ENCODE measurements around the gene CDK6. TPM values are rescaled to one million over a fixed set of nuclear protein-coding genes. Genes with fewer than 3 reads are reported as not detected.

Gene CDK6
- polyA plus RNA-seq, 1 donor = 45.7 TPM

DNA sequence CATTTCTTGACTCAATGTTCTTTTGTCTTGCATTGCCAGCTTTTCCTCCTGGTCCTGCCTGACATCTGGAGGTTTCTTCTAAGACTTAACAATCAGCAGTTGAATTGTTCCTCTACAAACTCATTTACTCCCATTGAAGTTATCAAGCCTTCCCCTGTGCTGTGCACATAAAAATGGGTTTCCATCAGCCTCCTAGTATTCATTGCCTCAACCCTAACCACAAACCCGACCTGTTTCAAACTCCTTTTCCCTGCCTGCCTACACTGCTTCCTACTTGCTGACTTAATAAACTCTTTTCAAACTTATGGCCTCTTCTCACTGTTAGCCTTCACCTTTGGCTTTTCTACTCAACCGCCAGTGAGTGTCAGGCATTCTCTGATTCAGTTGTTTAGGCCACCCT is 9.4 kb upstream of the CDK6 start:
- DNase-seq = no peak

GRCh38 chr7:92843781-92844180 is 7.4 kb upstream of the CDK6 start:
- no peak for DNase-seq

GRCh38 chr7:92843034-92843760 is 6.8 kb upstream of the CDK6 start:
- no peak for DNase-seq

DNA sequence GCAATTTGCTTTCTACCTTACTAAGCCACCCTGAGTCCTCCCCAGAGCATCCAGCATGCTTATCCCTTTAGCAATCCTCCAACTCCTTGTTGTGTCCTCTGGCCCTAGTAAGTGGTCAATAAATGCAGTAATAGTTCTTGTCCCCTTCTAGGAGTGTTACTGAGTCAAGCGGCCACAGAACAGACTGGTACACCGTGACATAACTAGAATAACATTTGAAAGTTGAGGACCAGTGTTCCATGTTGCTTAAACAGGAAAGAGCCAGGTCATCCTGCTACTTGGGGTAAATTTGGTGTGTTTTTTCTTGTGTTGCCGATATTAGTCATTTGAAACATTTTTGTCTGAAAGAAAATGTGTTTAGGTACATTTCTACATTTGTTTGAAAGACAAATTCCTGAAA is 4.8 kb upstream of the CDK6 start:
- no peak for DNase-seq

DNA sequence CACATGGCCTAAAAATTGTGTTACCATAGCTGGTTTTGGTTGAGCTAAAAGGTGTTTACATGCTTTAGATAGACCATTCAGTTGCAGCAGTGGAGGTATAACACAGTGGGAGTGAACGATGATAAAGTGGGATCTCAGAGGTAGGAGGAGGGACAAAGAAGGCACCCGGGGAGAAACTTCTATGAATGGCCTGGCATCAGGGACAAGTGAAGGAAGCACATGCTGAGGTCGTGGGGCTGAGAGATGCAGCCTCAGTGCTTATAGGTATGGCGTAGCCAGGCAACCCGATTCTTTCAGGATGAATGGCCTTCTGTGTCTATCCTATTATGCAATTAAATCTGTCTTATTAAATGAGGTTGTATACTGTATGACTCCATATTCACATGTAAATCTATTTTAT is 3.9 kb upstream of the CDK6 start:
- DNase-seq = no peak

DNA sequence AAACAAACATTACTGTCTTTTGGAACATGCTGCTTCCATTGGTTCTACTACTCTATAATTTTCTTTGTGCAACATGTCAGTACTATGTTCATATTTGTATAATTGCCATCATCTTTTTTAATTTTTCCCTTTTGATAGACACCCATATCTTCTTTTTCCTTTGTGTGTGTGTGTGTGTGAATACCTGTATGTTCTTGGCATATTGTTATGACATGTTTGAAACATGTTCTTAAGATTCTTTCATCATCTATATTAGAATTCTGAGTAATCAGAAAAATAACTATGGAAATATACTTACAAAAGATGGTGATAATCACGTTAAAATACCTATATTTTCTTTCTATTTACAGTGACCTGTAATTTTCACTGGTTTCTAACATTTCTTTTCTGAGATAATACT is 3.5 kb upstream of the CDK6 start:
- no peak for DNase-seq

- DNase-seq = no peak
These were observed 2.6 kb upstream of the CDK6 start for GRCh38 chr7:92838934-92839333.

DNA sequence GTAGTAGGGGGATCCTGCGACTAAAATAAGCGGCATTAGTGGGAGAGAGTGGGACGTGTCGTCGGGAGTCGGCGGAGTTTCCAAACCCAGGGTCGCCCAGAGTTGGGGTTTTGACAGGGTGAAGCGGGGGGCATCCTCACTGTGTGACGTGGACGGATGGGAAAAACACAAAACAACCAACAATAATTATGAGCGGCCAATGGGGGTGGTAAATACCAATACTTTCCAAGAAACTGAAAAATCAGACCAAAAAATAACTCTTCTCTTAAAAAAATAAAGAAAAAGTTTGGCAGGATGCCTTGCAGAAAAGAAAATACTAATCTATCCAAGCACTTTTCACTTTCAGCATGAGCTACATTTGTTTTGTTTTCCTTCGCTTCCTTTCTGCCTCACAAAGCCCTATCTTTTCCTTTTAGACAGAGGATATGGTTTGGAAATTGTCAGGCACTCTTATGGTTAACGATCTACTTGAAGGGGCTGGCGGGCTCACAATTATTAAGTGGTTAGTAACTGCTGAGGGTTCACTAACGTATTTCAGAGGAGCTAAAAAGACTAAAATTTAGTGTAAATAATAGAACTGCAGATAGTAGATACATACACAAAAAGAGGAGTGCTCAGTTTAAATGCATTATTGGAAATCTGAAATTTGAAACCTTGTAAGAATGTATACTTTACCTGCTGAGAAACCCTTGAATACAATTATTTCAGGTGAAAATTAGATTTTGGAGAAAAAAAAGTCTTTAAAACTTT is 802 bp upstream of the CDK6 start:
- peak; percentile 72 for DNase-seq

- peak; percentile 48 for DNase-seq
These were observed 403 bp downstream of the CDK6 start for GRCh38 chr7:92835851-92836488.

- DNase-seq = peak; percentile 81
These were observed 1.0 kb downstream of the CDK6 start for GRCh38 chr7:92835261-92835850.

GRCh38 chr7:92834507-92835260 is 1.7 kb downstream of the CDK6 start:
- DNase-seq = peak; percentile 46

DNA sequence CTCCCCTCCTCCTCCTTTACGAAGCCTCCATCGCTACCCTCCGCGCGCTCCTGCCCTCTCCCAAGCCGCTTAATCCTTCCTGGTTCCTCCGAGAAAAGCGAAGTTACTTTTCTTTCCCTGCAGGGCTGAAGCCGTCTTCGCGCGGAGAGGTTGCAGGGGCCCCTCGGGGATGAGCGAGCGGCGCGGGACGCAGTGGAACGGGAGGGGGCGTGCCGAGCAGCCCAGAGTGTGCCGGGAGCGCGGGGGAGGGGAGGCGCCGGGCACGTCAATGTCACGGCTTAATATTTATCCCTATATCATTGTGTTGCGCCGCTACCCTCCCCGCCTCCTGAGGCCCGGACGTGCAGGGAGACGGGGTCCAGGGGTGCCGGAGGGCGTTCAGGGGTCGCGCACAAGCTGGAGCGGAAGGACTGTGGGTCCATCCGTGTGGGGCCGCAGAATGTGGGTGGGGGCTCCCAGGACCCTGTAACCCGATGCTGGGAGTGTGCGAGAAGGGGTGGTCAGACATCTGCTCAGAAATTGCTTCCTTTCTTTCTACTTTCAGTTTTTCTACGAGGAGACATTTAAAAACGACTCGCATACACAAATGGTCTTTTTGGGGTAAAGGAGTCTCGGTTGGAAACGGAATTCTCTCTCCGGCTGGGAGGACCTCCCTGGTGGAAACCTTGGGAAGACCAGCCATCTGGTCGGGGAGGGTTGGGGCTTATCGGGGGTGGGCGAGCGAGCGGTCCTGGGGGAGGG is 2.4 kb downstream of the CDK6 start:
- peak; percentile 89 for DNase-seq

- peak; percentile 90 for DNase-seq
These were observed 3.2 kb downstream of the CDK6 start for GRCh38 chr7:92833024-92833765.

- DNase-seq = no peak
These were observed 3.8 kb downstream of the CDK6 start for GRCh38 chr7:92832534-92833023.

DNA sequence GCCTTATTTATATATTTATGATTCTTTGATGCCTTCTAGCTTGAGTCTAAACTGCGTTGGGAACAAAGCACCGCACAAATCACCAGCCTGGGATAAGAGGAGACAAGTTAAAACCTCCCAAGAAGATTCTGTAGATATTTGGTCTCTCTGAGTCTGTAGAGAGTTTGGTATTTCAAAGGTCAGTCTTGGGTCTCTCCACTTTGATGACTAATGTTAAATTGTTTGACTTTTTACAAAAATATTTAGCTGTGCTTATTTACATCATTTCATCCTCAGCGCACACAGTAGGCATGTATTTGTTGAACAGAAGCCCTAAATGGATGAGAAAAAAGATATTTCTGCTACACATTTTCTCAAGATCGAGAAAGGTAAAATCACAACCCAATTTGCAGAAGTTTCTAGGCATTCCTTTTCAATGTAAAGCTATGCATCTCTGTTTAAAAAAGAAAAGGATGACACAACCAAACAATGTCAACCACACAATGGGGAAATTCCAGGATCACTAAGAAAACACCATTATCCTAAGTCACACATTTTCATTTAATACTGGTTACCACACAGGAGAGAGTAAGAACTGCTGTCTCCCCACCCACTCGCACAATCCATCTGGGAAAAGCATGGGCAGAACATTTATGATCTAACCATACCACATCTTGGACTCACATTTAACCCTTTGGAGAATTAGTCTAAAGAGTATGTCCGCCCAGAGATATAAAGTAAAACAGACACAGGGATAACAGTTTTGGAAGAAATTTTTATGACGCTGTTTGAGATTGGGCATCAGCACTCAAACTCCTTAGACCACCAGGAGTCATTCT is 4.4 kb downstream of the CDK6 start:
- no peak for DNase-seq

- DNase-seq = no peak
These were observed 5.8 kb downstream of the CDK6 start for GRCh38 chr7:92830532-92831110.

- no peak for DNase-seq
These were observed 6.3 kb downstream of the CDK6 start for GRCh38 chr7:92830027-92830426.

- DNase-seq = no peak
These were observed 8.8 kb downstream of the CDK6 start for GRCh38 chr7:92827464-92828120.

All from hindlimb muscle (tissue), 1 donor.